NCI-H1436 treated with DMSO at 0.1 percent for 48 hours (cell line): Measurements from ENCODE around the gene WNK3.

Experiments used
- DNase-seq: peaks from one replicate; lab custom pipeline; 2025; lab: John Stamatoyannopoulos, UW

Gene WNK3

DNA sequence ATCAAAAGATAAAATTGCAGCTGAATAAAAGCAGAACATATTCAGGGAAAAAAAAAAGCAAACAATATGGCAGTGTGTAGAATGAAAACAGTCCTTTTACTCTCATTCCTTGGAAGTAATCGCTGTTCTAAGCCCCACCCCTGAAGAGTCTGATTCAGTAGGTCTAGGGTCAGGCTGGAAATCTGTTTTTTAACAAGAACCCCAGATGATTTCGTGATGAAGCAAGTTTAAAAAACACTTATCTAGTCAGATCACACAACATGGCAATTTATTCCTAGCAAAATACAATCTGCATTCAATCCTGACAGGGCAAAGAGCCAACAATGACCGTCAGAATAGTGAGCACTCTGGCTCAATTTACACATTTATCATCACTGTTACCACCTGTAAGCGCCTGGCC, 190.9 kb downstream of the WNK3 start:
- DNase-seq, result no peak

GRCh38 chrX:54157561-54157960, 200.3 kb downstream of the WNK3 start:
- DNase-seq, result no peak
